Neural progenitor cell (in vitro differentiated cells): ENCODE results near the gene HDAC4. TPM values are rescaled to one million over a fixed set of nuclear protein-coding genes. Genes with fewer than 3 reads are reported as not detected.

Source experiments
- DNase-seq: peaks from one replicate; pipeline ENCODE4 v3.0.0-alpha.2; 2016; ENCODE audit warnings: low spot score
- H2AFZ ChIP-seq: fragments of 200-600 bp; sonication (generic); replicated peaks from 2 replicates; pipeline ENCODE4 v1.6.1; 2016; ENCODE audit warnings: antibody characterized with exemption
- H3F3A ChIP-seq: fragments of 200-600 bp; sonication (generic); 2 replicates; pipeline ENCODE4 v1.6.1; 2016; ENCODE audit warnings: antibody characterized with exemption, low read depth
- H3K27ac ChIP-seq: fragments of 200-600 bp; sonication (generic); 2 replicates; pipeline ENCODE4 v1.5.1; 2016; ENCODE audit warnings: mild to moderate bottlenecking
- H3K27me3 ChIP-seq: fragments of 200-600 bp; sonication (generic); 2 replicates; pipeline ENCODE4 v1.6.1; 2016; ENCODE audit warnings: mild to moderate bottlenecking, moderate library complexity
- H3K36me3 ChIP-seq: fragments of 200-600 bp; sonication (generic); 2 replicates; pipeline ENCODE4 v1.5.1; 2016
- H3K4me1 ChIP-seq: fragments of 200-600 bp; sonication (generic); 2 replicates; pipeline ENCODE4 v1.6.1; 2016; ENCODE audit warnings: mixed run types
- H3K4me2 ChIP-seq: fragments of 200-600 bp; sonication (generic); 2 replicates; pipeline ENCODE4 v1.6.1; 2016
- H3K4me3 ChIP-seq: fragments of 200-600 bp; sonication (generic); 2 replicates; pipeline ENCODE4 v1.5.1; 2016
- H3K79me2 ChIP-seq: fragments of 200-600 bp; sonication (generic); 2 replicates; pipeline ENCODE4 v1.6.1; 2016; ENCODE audit warnings: low read depth
- H3K9ac ChIP-seq: fragments of 200-600 bp; sonication (generic); 2 replicates; pipeline ENCODE4 v1.6.1; 2016
- H3K9me3 ChIP-seq: fragments of 200-600 bp; sonication (generic); 2 replicates; pipeline ENCODE4 v1.5.1; 2016; ENCODE audit warnings: low read depth
- H4K20me1 ChIP-seq: fragments of 200-600 bp; sonication (generic); 2 replicates; pipeline ENCODE4 v1.6.1; 2016; ENCODE audit warnings: low read depth
- H3K27ac Mint-ChIP-seq: 3 replicates; pipeline ENCODE4 v1.8.0; 2021; ENCODE audit warnings: mixed read lengths
- H3K27me3 Mint-ChIP-seq: 2 replicates; pipeline ENCODE4 v1.8.0; 2022; ENCODE audit warnings: low read depth, mild to moderate bottlenecking, inconsistent platforms, moderate library complexity, mixed read lengths; ENCODE audit not compliant: insufficient read depth
- H3K36me3 Mint-ChIP-seq: 3 replicates; pipeline ENCODE4 v1.8.0; 2021; ENCODE audit warnings: mixed read lengths
- H3K4me1 Mint-ChIP-seq: 3 replicates; pipeline ENCODE4 v1.8.0; 2021; ENCODE audit warnings: mixed read lengths
- H3K4me3 Mint-ChIP-seq: 3 replicates; pipeline ENCODE4 v1.8.0; 2021; ENCODE audit warnings: mild to moderate bottlenecking, moderate library complexity, mixed read lengths
- H3K9me3 Mint-ChIP-seq: 3 replicates; pipeline ENCODE4 v1.8.0; 2020; ENCODE audit warnings: mixed read lengths
- CTCF ChIP-seq: fragments of 200-600 bp; sonication (generic); IDR thresholded peaks from 2 replicates; pipeline ENCODE4 v1.5.1; 2017; ENCODE audit warnings: antibody characterized with exemption, mild to moderate bottlenecking
- EZH2 ChIP-seq: fragments of 200-600 bp; sonication (generic); IDR thresholded peaks from 2 replicates; pipeline ENCODE4 v1.6.1; 2017; ENCODE audit warnings: antibody characterized with exemption, mild to moderate bottlenecking, moderate library complexity
- EZH2phosphoT487 ChIP-seq: fragments of 200-600 bp; sonication (generic); IDR thresholded peaks from 2 replicates; pipeline ENCODE4 v1.6.1; 2017; ENCODE audit warnings: antibody characterized with exemption
- total RNA-seq: library from RNA; depleted of rRNA; stranded (reverse); fragments of >200 nt; gene quantifications from 2 replicates; pipeline ENCODE4 v1.2.3, GENCODE V29; 2015; ENCODE audit warnings: low replicate concordance

The HDAC4 gene
- total RNA-seq, 1 donor from 2014 or later: 36.0 TPM

- Mint-ChIP-seq H3K27me3 (peaks cover 6% of the 10 kb centered on the region), H3K27ac (no peak overlapping the region), H3K9me3 (no peaks in the 10 kb centered on the region), H3K36me3 (peaks cover 18% of the 10 kb centered on the region), H3K4me3 (no peak overlapping the region), H3K4me1 (no peaks in the 10 kb centered on the region)
- Histone ChIP-seq H2AFZ (no peak overlapping the region), H4K20me1 (no peaks in the 10 kb centered on the region), H3K27ac (no peak overlapping the region), H3K4me3 (no peak overlapping the region), H3K9ac (no peak overlapping the region), H3K27me3 (no peaks in the 10 kb centered on the region), H3K9me3 (no peaks in the 10 kb centered on the region), H3K79me2 (no peaks in the 10 kb centered on the region), H3F3A (no peaks in the 10 kb centered on the region), H3K4me1 (no peaks in the 10 kb centered on the region), H3K36me3 (no peaks in the 10 kb centered on the region), H3K4me2 (no peak overlapping the region)
- no peak for TF ChIP-seq EZH2
- TF ChIP-seq EZH2phosphoT487: no peak
- TF ChIP-seq CTCF: no peak
- no peak for DNase-seq
Observed at GRCh38 chr2:239062743-239063142, 338.1 kb downstream of the HDAC4 start.

- Histone ChIP-seq H2AFZ (no peak overlapping the region), H3K4me3 (no peak overlapping the region), H4K20me1 (no peaks in the 10 kb centered on the region), H3K36me3 (no peaks in the 10 kb centered on the region), H3F3A (no peaks in the 10 kb centered on the region), H3K9me3 (no peaks in the 10 kb centered on the region), H3K4me2 (no peak overlapping the region), H3K27me3 (no peaks in the 10 kb centered on the region), H3K27ac (no peak overlapping the region), H3K79me2 (no peaks in the 10 kb centered on the region), H3K9ac (no peak overlapping the region), H3K4me1 (no peaks in the 10 kb centered on the region)
- Mint-ChIP-seq H3K9me3 (no peaks in the 10 kb centered on the region), H3K27ac (no peak overlapping the region), H3K36me3 (peaks cover 18% of the 10 kb centered on the region), H3K4me3 (no peak overlapping the region), H3K27me3 (peaks cover 6% of the 10 kb centered on the region), H3K4me1 (no peaks in the 10 kb centered on the region)
- no peak for DNase-seq
- TF ChIP-seq EZH2 (no peak), CTCF (no peak), EZH2phosphoT487 (no peak)
Observed at GRCh38 chr2:239061824-239062570, 338.8 kb downstream of the HDAC4 start.

- no peaks in the 10 kb centered on the region for H3K9me3 Mint-ChIP-seq
- TF ChIP-seq EZH2 (no peak), CTCF (no peak), EZH2phosphoT487 (no peak)
- H3K4me2 ChIP-seq: no peak overlapping the region
- no peaks in the 10 kb centered on the region for H3K27me3 ChIP-seq
- peaks cover 6% of the 10 kb centered on the region for H3K27me3 Mint-ChIP-seq
- H4K20me1 ChIP-seq: no peaks in the 10 kb centered on the region
- H3K4me3 Mint-ChIP-seq: no peak overlapping the region
- no peaks in the 10 kb centered on the region for H3K36me3 ChIP-seq
- no peaks in the 10 kb centered on the region for H3K9me3 ChIP-seq
- H3K79me2 ChIP-seq: no peaks in the 10 kb centered on the region
- peaks cover 18% of the 10 kb centered on the region for H3K36me3 Mint-ChIP-seq
- no peaks in the 10 kb centered on the region for H3K4me1 ChIP-seq
- H3K4me1 Mint-ChIP-seq: no peaks in the 10 kb centered on the region
- no peaks in the 10 kb centered on the region for H3F3A ChIP-seq
- H3K27ac ChIP-seq: no peak overlapping the region
- no peak overlapping the region for H3K9ac ChIP-seq
- H3K27ac Mint-ChIP-seq: peak overlapping the region; percentile 48
- DNase-seq: no peak
- no peak overlapping the region for H3K4me3 ChIP-seq
- H2AFZ ChIP-seq: no peak overlapping the region
Observed at GRCh38 chr2:239061121-239061666, 339.6 kb downstream of the HDAC4 start.
